IMR-90 (cell line): ENCODE measurements around the gene FOXN4.

Experiments used
- CEBPB ChIP-seq: IDR thresholded peaks from 2 replicates; pipeline ENCODE4 v1.6.1; 2012; ENCODE audit warnings: low read depth, low read length, improper control_type of control experiment
- CHD1 ChIP-seq: IDR thresholded peaks from 2 replicates; pipeline ENCODE4 v1.6.1; 2012; ENCODE audit warnings: low read depth, low read length, improper control_type of control experiment
- CTCF ChIP-seq: conservative IDR thresholded peaks from 2 replicates; pipeline ENCODE4 v1.5.1; 2012; ENCODE audit warnings: mild to moderate bottlenecking, low read depth, low read length, improper control_type of control experiment
- ELK1 ChIP-seq: fragments of 150-350 bp; IDR thresholded peaks from 2 replicates; pipeline ENCODE4 v1.6.1; 2016; ENCODE audit warnings: low read depth, mild to moderate bottlenecking, low read length, moderate library complexity, borderline replicate concordance
- FOS ChIP-seq: fragments of 150-350 bp; IDR thresholded peaks from 2 replicates; pipeline ENCODE4 v1.6.1; 2016; ENCODE audit warnings: low read depth, low read length
- MAFK ChIP-seq: IDR thresholded peaks from 2 replicates; pipeline ENCODE4 v1.6.1; 2012; ENCODE audit warnings: low read depth, low read length, improper control_type of control experiment
- MXI1 ChIP-seq: IDR thresholded peaks from 2 replicates; pipeline ENCODE4 v1.6.1; 2012; ENCODE audit warnings: low read depth, mild to moderate bottlenecking, low read length, moderate library complexity, borderline replicate concordance
- POLR2A ChIP-seq: IDR thresholded peaks from 2 replicates; pipeline ENCODE4 v1.6.1; 2012; ENCODE audit warnings: mild to moderate bottlenecking, low read depth, low read length
- RAD21 ChIP-seq: IDR thresholded peaks from 2 replicates; pipeline ENCODE4 v1.6.1; 2012; ENCODE audit warnings: low read length, improper control_type of control experiment
- RCOR1 ChIP-seq: IDR thresholded peaks from 2 replicates; pipeline ENCODE4 v1.6.1; 2012; ENCODE audit warnings: mild to moderate bottlenecking, low read length, improper control_type of control experiment; ENCODE audit not compliant: insufficient replicate concordance
- RFX5 ChIP-seq: IDR thresholded peaks from 2 replicates; pipeline ENCODE4 v1.8.0; 2012; ENCODE audit warnings: low read depth, mild to moderate bottlenecking, low read length, moderate library complexity
- SMC3 ChIP-seq: fragments of 150-350 bp; IDR thresholded peaks from 2 replicates; pipeline ENCODE4 v1.6.1; 2016; ENCODE audit warnings: low read depth, mild to moderate bottlenecking, antibody characterized with exemption, low read length, moderate library complexity
- USF2 ChIP-seq: fragments of 150-350 bp; IDR thresholded peaks from 2 replicates; pipeline ENCODE4 v1.6.1; 2017; ENCODE audit warnings: mild to moderate bottlenecking, antibody characterized with exemption, low read length, low read depth

- TF ChIP-seq FOS (no peak), CTCF (no peak), RAD21 (no peak), ELK1 (no peak), POLR2A (no peak), USF2 (no peak), CHD1 (no peak), RCOR1 (no peak), RFX5 (no peak), MAFK (no peak), MXI1 (no peak), CEBPB (no peak), SMC3 (no peak)
Measured at GRCh38 chr12:109308534-109309380, at the start of gene FOXN4.
